Measurements from ENCODE around the gene CENPV. TPM values are rescaled to one million over a fixed set of nuclear protein-coding genes. Genes with fewer than 3 reads are reported as not detected.
"Not testable (repeated sequence)": the region's sequence is repeated elsewhere in the genome, so short reads cannot be mapped to it uniquely, and the experiment has no call there.

The CENPV gene
- 17.3 TPM for total RNA-seq
- long read RNA-seq, transcript CENPV-201 (5 exons, 1,165 nt), result major isoform, 6 of 30 reads
- long read RNA-seq, partial matches to known transcripts, result 3 of 30 reads
- long read RNA-seq, other reads (novel, unspliced or antisense), result 15 of 30 reads

DNA sequence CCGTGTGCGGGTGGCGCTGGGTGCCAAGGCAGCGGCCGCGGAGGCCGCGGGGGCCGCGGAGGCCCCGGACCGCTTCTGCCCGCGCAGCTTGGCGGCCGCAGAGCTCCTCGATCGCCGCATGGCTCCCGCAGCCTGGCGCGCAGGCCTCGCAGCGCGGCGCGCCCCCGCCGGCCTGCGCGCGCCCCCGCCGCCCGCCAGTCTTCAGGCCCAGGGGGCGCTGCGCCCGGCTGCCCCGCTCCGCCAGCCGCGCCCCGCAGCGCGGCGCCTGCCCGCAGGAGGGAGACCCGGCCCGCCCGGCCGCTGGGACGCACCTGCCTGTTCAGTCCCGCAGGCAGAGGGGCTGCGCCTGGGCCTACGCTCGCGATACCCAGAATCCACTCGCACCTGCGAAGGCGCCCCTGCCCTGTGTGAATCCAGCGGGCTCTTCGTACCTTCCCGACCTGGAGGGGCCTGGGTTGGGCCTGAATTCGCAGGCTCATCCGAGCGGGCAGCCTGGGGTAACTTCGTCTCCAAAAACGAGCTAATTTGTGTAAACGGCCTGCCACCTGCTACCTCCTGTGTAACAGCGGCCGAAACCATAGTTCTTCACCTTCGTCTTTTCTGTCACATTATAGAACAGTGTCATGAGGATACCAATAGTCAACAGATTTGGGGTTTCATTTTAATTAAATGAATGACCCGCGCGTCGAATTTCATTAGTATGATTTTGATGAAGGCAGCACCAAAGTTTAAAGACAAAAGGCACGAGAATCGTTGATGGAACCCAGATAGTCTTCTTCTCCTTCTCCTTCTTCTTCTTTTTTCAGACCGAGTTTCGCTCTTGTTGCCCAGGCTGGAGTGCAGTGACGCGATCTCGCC lies at the start of gene CENPV:
Gene CENPV, minus strand, starts transcription at position 153 of the 858 bp plus-strand sequence. Its CDS starts 33 bp downstream, at position 120.
- Histone ChIP-seq H3K36me3 (peaks cover 11% of the 10 kb centered on the region), H3K27ac (no peak within 1 kb of the TSS), H3K4me1 (peaks cover 16% of the 10 kb centered on the region), H3K27me3 (ENCODE audit: low read depth) (peaks cover 14% of the 10 kb centered on the region), H3K9me3 (no peaks in the 10 kb centered on the region), H3K4me3 (peak within 1 kb of the TSS; percentile 63)
- intact Hi-C loops (cut with DNase I), result no loop called here
- ATAC-seq, result peak; percentile 78 to 88
- DNase-seq, result peak; percentile 66
- TF ChIP-seq, protein P1, sequence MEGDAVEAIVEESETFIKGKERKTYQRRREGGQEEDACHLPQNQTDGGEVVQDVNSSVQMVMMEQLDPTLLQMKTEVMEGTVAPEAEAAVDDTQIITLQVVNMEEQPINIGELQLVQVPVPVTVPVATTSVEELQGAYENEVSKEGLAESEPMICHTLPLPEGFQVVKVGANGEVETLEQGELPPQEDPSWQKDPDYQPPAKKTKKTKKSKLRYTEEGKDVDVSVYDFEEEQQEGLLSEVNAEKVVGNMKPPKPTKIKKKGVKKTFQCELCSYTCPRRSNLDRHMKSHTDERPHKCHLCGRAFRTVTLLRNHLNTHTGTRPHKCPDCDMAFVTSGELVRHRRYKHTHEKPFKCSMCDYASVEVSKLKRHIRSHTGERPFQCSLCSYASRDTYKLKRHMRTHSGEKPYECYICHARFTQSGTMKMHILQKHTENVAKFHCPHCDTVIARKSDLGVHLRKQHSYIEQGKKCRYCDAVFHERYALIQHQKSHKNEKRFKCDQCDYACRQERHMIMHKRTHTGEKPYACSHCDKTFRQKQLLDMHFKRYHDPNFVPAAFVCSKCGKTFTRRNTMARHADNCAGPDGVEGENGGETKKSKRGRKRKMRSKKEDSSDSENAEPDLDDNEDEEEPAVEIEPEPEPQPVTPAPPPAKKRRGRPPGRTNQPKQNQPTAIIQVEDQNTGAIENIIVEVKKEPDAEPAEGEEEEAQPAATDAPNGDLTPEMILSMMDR (IDR thresholded peaks at IDR 0.05), result no peak

DNA sequence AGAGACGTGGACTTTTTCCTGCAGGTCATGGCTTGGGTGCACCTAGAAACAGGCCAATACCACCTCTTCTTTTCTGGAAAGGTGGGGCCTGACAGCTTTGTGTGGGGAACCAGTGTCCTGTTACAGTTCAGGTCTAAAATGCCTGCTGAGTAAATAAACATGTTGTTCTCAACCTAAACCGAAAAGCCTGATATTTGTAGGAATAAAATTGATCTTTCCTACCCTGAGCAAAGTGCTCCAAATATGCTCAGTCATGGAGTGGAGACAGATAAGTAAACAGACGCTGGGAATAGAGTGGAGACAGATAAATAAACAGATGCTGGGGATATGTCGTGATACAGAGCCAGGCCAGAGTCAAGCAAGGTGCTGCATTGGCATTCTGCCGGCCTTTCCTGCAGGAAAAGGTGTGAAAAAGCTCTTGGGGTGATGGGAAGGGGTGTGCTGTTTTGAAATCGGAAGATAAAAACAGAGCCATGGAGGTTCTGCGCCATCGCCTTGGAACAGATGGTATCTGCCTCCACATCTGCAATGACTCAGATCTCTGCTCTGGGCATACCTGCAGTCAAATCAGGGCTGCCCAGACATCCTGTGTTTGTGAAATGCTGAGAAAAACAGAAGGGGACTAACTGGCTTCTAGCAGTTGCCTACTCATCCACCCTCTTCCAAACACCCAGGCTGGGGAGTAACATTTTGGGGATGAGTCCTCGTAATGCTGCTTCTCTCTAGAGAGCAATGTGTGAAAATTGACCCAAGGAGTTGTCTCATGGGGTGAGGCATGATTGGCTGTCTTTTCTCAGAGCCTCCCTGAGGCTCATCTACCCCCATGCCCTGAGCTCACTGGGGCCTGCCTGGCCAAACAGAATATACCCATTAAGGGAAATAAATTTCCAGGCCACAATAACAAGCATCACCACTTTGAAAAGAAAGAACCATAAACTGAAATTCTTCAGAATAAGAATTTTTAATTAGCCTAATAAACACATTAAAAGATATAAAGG lies 45.3 kb upstream of the CENPV start:
- no peaks in the 10 kb centered on the region for H3K4me1 ChIP-seq
- no peaks in the 10 kb centered on the region for H3K27me3 ChIP-seq (ENCODE audit: low read depth)
- DNase-seq (no peak), ATAC-seq (no peak)
- TF ChIP-seq, protein P1 (IDR thresholded peaks at IDR 0.05), result no peak
- no peaks in the 10 kb centered on the region for H3K9me3 ChIP-seq
- H3K36me3 ChIP-seq, result no peaks in the 10 kb centered on the region
- no peak overlapping the region for H3K27ac ChIP-seq
- no peak overlapping the region for H3K4me3 ChIP-seq
- intact Hi-C loops (cut with DNase I), result no loop called here

DNA sequence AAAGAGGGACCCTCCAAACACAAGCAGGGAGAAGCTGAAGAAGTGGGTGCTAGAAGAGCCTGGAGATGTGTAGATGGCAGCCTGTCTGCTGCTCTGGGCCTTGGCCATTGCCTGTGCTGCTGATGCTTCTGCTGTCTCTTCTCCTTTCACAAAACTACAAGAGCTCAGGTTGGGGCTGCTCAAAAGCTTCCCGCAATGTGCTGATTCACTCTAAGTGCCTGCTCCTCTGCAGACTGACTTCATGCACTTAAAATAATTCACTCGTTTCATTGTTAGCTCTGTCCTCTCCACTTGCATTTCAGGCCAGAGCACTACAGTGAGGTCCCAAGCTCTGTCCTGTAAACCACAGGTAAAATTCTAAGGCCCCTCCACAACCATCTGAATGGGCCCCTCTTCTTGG lies 43.4 kb upstream of the CENPV start:
- ATAC-seq; H3K27ac ChIP-seq; H3K36me3 ChIP-seq; H3K4me3 ChIP-seq; H3K27me3 ChIP-seq (ENCODE audit: low read depth); DNase-seq; H3K9me3 ChIP-seq; intact Hi-C loops (cut with DNase I); H3K4me1 ChIP-seq: not testable (repeated sequence)

DNA sequence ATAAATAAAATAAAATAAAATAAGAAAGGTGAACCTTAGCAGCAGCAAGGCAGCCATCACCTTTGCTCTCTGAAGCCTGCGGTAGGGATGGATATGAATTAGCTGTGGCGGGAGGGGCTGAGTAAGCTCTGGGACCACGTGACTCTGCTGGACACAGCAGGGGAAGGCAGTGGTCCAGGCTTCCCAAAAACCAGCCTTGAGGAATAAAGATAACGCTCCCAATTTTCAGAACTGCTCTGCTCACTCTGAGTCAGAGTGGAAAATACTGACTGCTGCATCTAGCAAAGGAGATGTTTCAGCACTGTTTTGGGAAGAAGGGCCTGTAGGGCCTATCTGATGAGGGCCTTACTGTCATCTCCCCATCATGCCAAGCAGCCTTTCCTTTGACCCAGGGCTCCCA lies 42.6 kb upstream of the CENPV start:
- H3K9me3 ChIP-seq; ATAC-seq; H3K4me1 ChIP-seq; H3K27me3 ChIP-seq (ENCODE audit: low read depth); intact Hi-C loops (cut with DNase I); H3K36me3 ChIP-seq; H3K4me3 ChIP-seq; H3K27ac ChIP-seq; DNase-seq: not testable (repeated sequence)

DNA sequence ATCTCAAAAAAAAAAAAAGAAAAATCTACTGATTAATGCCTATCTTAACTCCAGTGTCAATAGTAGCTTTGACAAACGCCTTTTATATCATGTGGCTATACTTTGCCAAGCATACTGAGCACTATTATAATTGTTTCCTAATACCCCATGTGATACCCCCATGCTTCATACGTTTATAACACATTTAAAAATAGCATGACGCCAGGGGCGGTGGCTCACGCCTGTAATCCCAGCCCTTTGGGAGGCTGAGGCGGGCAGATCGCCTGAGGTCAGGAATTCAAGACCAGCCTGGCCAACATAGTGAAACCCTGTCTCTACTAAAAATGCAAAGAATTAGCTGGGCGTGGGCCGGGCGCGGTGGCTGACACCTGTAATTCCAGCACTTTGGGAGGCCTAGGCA lies 39.2 kb upstream of the CENPV start:
- ATAC-seq; H3K4me3 ChIP-seq; H3K27me3 ChIP-seq (ENCODE audit: low read depth); DNase-seq; H3K36me3 ChIP-seq; intact Hi-C loops (cut with DNase I); H3K27ac ChIP-seq; H3K4me1 ChIP-seq; H3K9me3 ChIP-seq: not testable (repeated sequence)

DNA sequence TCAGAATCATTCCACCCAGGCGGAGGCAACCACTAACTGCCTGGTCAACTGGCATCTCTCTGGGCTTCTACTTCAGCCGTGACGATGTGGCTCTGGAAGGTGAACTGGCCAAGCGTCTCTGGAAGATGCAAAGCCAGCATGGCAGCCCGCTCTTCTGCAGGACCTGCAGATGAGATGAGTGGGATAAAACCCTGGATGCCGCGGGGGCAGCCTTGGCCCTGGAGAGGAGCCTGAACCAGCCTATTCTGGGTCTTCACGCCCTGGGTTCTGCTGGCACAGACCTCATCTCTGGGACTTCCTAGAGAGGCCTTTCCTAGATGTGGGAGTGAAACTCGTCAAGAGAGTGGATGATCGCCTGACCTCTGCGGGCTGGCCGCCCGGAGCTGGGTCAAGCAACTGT lies 38.2 kb upstream of the CENPV start:
- no peak overlapping the region for H3K4me3 ChIP-seq
- H3K36me3 ChIP-seq, result no peaks in the 10 kb centered on the region
- no peaks in the 10 kb centered on the region for H3K27me3 ChIP-seq (ENCODE audit: low read depth)
- no peak for ATAC-seq
- no peak overlapping the region for H3K27ac ChIP-seq
- H3K4me1 ChIP-seq, result no peaks in the 10 kb centered on the region
- no peak for DNase-seq
- TF ChIP-seq, protein P1 (IDR thresholded peaks at IDR 0.05), result no peak
- intact Hi-C loops (cut with DNase I), result no loop called here
- H3K9me3 ChIP-seq, result no peaks in the 10 kb centered on the region

DNA sequence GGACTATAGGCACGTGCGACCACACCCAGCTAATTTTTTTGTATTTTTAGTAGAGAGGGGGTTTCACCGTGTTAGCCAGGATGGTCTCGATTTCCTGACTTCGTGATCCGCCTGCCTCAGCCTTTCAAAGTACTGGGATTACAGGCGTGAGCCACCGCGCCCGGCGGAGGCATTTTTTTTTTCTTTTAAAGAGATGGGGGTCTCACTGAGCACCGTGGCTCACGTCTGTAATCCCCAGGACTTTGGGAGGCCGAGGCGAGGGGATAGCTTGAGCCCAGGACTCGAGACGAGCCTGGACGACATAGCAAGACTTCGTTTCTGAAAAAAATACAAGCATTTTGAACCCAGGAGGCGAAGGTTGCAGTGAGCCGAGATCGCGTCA lies 32.8 kb upstream of the CENPV start:
- peaks cover 30% of the 10 kb centered on the region for H3K36me3 ChIP-seq
- H3K27ac ChIP-seq; H3K27me3 ChIP-seq (ENCODE audit: low read depth); intact Hi-C loops (cut with DNase I); DNase-seq; ATAC-seq; H3K9me3 ChIP-seq: not testable (repeated sequence)
- peaks cover 25% of the 10 kb centered on the region for H3K4me1 ChIP-seq
- peak overlapping the region; percentile 56 for H3K4me3 ChIP-seq

Measured in lower lobe of right lung (tissue), 2 donors.